Measurements from ENCODE around the gene TNFSF4. TPM values are rescaled to one million over a fixed set of nuclear protein-coding genes. Genes with fewer than 3 reads are reported as not detected.

The TNFSF4 gene
- total and polyA plus RNA-seq, 2 of the 13 experiments (the other 11 are each of a cell fraction or from before 2014, with no cell fraction given) = 2.4 to 7.9 TPM

DNA sequence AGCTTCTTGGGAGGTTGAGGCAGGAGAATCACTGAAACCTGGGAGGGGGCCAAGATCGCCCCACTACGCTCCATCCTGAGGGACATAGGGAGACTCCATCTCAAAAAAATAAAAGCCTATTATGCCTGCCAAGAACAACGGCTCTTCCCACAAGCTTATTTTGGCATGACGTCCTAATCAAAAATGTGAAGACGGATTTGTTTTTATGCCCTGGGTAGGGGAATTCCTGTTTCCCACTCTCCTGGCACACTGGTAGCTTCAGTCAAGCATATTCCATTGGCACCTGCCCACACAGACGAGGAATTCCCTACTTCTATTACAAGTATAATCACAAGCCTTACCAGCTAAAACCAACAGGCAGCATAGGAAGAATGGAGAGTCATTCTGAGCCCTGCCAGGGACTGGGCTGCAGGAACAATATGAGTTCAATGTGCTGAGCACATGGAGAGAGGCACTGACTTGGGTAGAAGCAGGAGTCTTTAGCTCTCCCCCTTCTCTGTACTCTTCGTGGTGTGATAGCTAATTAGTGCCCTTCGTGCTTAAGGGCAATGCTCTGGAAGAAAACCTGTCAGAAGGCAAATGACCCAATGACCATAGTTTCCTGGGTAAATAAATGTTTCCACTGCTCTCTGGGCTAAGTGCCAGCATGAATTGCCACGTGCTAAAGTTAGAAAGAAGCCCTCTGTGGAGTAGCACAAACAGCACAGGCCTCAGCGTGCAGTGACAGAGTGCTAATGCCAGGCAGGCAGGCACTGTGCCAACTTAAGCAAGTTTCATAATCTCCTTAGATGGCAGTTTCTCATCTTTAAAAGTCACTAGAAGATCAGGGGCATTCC, 16.8 kb downstream of the TNFSF4 start (continued):
- TF ChIP-seq ZBTB49 (CRISPR knock-in tag; IDR thresholded peaks at IDR 0.05; ENCODE audit: borderline replicate concordance) (no peak), POLR2AphosphoS2 (IDR thresholded peaks at IDR 0.05; ENCODE audit: low read depth, low read length) (no peak), TARDBP (CRISPR knock-in tag; IDR thresholded peaks at IDR 0.05) (peak; percentile 43; the same call in 1 of the 2 replicates), PHF8 (CRISPR knock-in tag; IDR thresholded peaks at IDR 0.05) (no peak), KAT8 (CRISPR knock-in tag; IDR thresholded peaks at IDR 0.05) (peak; percentile 71; the same call in 1 of the 2 replicates), WIZ (CRISPR knock-in tag; IDR thresholded peaks at IDR 0.05) (no peak), ZNF230 (CRISPR knock-in tag; IDR thresholded peaks at IDR 0.05) (no peak), ZNF569 (CRISPR knock-in tag; IDR thresholded peaks at IDR 0.05; ENCODE audit: borderline replicate concordance) (no peak), CERS6 (CRISPR knock-in tag; IDR thresholded peaks at IDR 0.05) (no peak), CENPBD1 (CRISPR knock-in tag; IDR thresholded peaks at IDR 0.05; ENCODE audit: borderline replicate concordance, low read depth) (no peak), RNF2 (conservative IDR thresholded peaks at IDR 0.05; ENCODE audit: low read depth) (peak; percentile 78; the same call in 1 of the 2 replicates), ZSCAN9 (CRISPR knock-in tag; IDR thresholded peaks at IDR 0.05; ENCODE audit: borderline replicate concordance) (peak; percentile 72; the same call in 1 of the 2 replicates), TAF15 (IDR thresholded peaks at IDR 0.05; ENCODE audit: low read depth, low read length, poor library complexity, severe bottlenecking) (no peak), ZNF326 (CRISPR knock-in tag; IDR thresholded peaks at IDR 0.05; ENCODE audit: borderline replicate concordance) (no peak), ZNF766 (CRISPR knock-in tag; IDR thresholded peaks at IDR 0.05; ENCODE audit: borderline replicate concordance) (peak; percentile 68; the same call in 1 of the 2 replicates), U2AF2 (IDR thresholded peaks at IDR 0.05; ENCODE audit: low read depth, low read length) (no peak), ZNF160 (CRISPR knock-in tag; IDR thresholded peaks at IDR 0.05) (no peak), NFE2 (CRISPR knock-in tag; IDR thresholded peaks at IDR 0.05) (no peak)
- TF ChIP-seq, protein P1, sequence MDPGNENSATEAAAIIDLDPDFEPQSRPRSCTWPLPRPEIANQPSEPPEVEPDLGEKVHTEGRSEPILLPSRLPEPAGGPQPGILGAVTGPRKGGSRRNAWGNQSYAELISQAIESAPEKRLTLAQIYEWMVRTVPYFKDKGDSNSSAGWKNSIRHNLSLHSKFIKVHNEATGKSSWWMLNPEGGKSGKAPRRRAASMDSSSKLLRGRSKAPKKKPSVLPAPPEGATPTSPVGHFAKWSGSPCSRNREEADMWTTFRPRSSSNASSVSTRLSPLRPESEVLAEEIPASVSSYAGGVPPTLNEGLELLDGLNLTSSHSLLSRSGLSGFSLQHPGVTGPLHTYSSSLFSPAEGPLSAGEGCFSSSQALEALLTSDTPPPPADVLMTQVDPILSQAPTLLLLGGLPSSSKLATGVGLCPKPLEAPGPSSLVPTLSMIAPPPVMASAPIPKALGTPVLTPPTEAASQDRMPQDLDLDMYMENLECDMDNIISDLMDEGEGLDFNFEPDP (CRISPR knock-in tag; conservative IDR thresholded peaks at IDR 0.05) = no peak
- TF ChIP-seq, protein P2, sequence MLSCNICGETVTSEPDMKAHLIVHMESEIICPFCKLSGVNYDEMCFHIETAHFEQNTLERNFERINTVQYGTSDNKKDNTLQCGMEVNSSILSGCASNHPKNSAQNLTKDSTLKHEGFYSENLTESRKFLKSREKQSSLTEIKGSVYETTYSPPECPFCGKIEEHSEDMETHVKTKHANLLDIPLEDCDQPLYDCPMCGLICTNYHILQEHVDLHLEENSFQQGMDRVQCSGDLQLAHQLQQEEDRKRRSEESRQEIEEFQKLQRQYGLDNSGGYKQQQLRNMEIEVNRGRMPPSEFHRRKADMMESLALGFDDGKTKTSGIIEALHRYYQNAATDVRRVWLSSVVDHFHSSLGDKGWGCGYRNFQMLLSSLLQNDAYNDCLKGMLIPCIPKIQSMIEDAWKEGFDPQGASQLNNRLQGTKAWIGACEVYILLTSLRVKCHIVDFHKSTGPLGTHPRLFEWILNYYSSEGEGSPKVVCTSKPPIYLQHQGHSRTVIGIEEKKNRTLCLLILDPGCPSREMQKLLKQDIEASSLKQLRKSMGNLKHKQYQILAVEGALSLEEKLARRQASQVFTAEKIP (CRISPR knock-in tag; IDR thresholded peaks at IDR 0.05; ENCODE audit: borderline replicate concordance) = no peak
- TF ChIP-seq, protein P3, sequence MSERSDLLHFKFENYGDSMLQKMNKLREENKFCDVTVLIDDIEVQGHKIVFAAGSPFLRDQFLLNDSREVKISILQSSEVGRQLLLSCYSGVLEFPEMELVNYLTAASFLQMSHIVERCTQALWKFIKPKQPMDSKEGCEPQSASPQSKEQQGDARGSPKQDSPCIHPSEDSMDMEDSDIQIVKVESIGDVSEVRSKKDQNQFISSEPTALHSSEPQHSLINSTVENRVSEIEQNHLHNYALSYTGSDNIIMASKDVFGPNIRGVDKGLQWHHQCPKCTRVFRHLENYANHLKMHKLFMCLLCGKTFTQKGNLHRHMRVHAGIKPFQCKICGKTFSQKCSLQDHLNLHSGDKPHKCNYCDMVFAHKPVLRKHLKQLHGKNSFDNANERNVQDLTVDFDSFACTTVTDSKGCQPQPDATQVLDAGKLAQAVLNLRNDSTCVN (CRISPR knock-in tag; IDR thresholded peaks at IDR 0.05; ENCODE audit: borderline replicate concordance) = no peak

Measured in HepG2 (cell line).